B cell (primary cell): ENCODE results near the gene BRPF3. TPM values are rescaled to one million over a fixed set of nuclear protein-coding genes. Genes with fewer than 3 reads are reported as not detected.

Experiments
- ATAC-seq: fragments of 200-7000 bp; cut with Tn5 transposase; one replicate; pipeline ENCODE4 v1.10.0; 2021; ENCODE audit warnings: low read depth, mild to moderate bottlenecking, moderate number of reproducible peaks, moderate library complexity
- CTCF ChIA-PET: fragments of 350-600 bp; sonication (Branson Sonifier 250); formaldehyde crosslinking; loops from one replicate; lab custom pipeline; 2021; ENCODE audit warnings: antibody characterized with exemption, inconsistent platforms; lab: Charles Lee
- POLR2A ChIA-PET: fragments of 350-600 bp; sonication (Branson Sonifier 250); formaldehyde crosslinking; loops from one replicate; lab custom pipeline; 2021; ENCODE audit warnings: antibody characterized with exemption; lab: Charles Lee
- DNase-seq: peaks from one replicate; pipeline ENCODE4 v3.0.0; 2013
- H2AFZ ChIP-seq: 2 replicates; pipeline ENCODE4 v1.6.1; 2012; ENCODE audit warnings: mild to moderate bottlenecking, low read depth, low read length; ENCODE audit not compliant: insufficient read depth, poor library complexity, severe bottlenecking
- H3K27ac ChIP-seq, 2 donors: 1 replicate in 1 of 2; 2 replicates in 1 of 2; pipeline ENCODE4 v1.5.1; 2012 to 2013; ENCODE audit warnings: low read length in 2 of 2, mild to moderate bottlenecking in 2 of 2, moderate library complexity in 1 of 2
- H3K27me3 ChIP-seq, 4 experiments: fragments of 200-600 bp in 1 of 4; sonication (generic) in 1 of 4; replicated peaks in 1 of 4; 1 replicate in 2 of 4; 2 replicates in 2 of 4; pipeline versions ENCODE4 v1.6.1 to v1.7.0; 2013 to 2016; ENCODE audit warnings: low read length in 3 of 4, mild to moderate bottlenecking in 2 of 4, mixed read lengths in 1 of 4, moderate library complexity in 1 of 4; ENCODE audit not compliant: insufficient read depth in 4 of 4, control insufficient read depth in 3 of 4; ENCODE audit errors: control extremely low read depth in 1 of 4
- H3K36me3 ChIP-seq, 2 experiments: replicated peaks in 1 of 2; 1 replicate in 1 of 2; 2 replicates in 1 of 2; pipeline versions ENCODE4 v1.6.1 to v1.7.1; 2013; ENCODE audit warnings: low read length in 1 of 2; ENCODE audit not compliant: insufficient read depth in 2 of 2, control insufficient read depth in 1 of 2; ENCODE audit errors: control extremely low read depth in 1 of 2, extremely low read depth in 1 of 2
- H3K4me1 ChIP-seq, 2 donors: fragments of 200-600 bp in 1 of 2; sonication (generic) in 1 of 2; 1 replicate in 1 of 2; 2 replicates in 1 of 2; pipeline versions ENCODE4 v1.5.1 to v1.6.1; 2013 to 2017; ENCODE audit warnings: low read length in 2 of 2; ENCODE audit not compliant: control insufficient read depth in 2 of 2, insufficient read depth in 2 of 2
- H3K4me2 ChIP-seq: replicated peaks from 2 replicates; pipeline ENCODE3; 2012; ENCODE audit warnings: mild to moderate bottlenecking, low read depth, low read length; ENCODE audit not compliant: poor library complexity, severe bottlenecking
- H3K4me3 ChIP-seq, 5 experiments: fragments of 200-600 bp in 1 of 5; sonication (generic) in 1 of 5; 1 replicate in 3 of 5; 2 replicates in 2 of 5; pipeline versions ENCODE4 v1.5.1 to v1.7.0; 2011 to 2016; ENCODE audit warnings: low read length in 4 of 5, mild to moderate bottlenecking in 4 of 5, low read depth in 2 of 5, control low read depth in 1 of 5, moderate library complexity in 1 of 5; ENCODE audit not compliant: insufficient read depth in 1 of 5; ENCODE audit errors: control extremely low read depth in 1 of 5, extremely low read depth in 1 of 5
- H3K79me2 ChIP-seq: fragments of 200-600 bp; sonication (generic); one replicate; pipeline ENCODE4 v1.6.0; 2016; ENCODE audit warnings: low read length; ENCODE audit not compliant: control insufficient read depth, insufficient read depth
- H3K9ac ChIP-seq: fragments of 200-600 bp; sonication (generic); 2 replicates; pipeline ENCODE4 v1.6.1; 2017; ENCODE audit warnings: mild to moderate bottlenecking, low read length, moderate library complexity
- H3K9me3 ChIP-seq, 3 donors: one replicate each; pipeline versions ENCODE4 v1.6.1 to v1.7.1; 2013; ENCODE audit warnings: low read length in 2 of 3; ENCODE audit not compliant: control insufficient read depth in 2 of 3, insufficient read depth in 1 of 3; ENCODE audit errors: control extremely low read depth in 1 of 3
- H4K20me1 ChIP-seq: 2 replicates; pipeline ENCODE4 v1.6.0; 2012; ENCODE audit warnings: mild to moderate bottlenecking, low read length; ENCODE audit not compliant: insufficient read depth, control insufficient read depth, poor library complexity, severe bottlenecking
- H3K27ac Mint-ChIP-seq: one replicate; pipeline ENCODE4 v1.8.0; 2021; ENCODE audit warnings: mixed read lengths
- H3K27me3 Mint-ChIP-seq: one replicate; pipeline ENCODE4 v1.8.0; 2021; ENCODE audit warnings: mixed read lengths
- H3K4me1 Mint-ChIP-seq: one replicate; pipeline ENCODE4 v1.8.0; 2021; ENCODE audit warnings: mixed read lengths
- H3K4me3 Mint-ChIP-seq: one replicate; pipeline ENCODE4 v1.8.0; 2021; ENCODE audit warnings: mixed read lengths
- H3K9me3 Mint-ChIP-seq: one replicate; pipeline ENCODE4 v1.8.0; 2022; ENCODE audit warnings: mixed read lengths; ENCODE audit not compliant: insufficient read depth
- CTCF ChIP-seq: fragments of 200-600 bp; IDR thresholded peaks from one replicate; pipeline ENCODE4 v1.8.0; 2022; ENCODE audit warnings: antibody characterized with exemption, mild to moderate bottlenecking
- EZH2 ChIP-seq: IDR thresholded peaks from 2 replicates; pipeline ENCODE4 v1.6.1; 2012; ENCODE audit warnings: borderline replicate concordance, low read depth, mild to moderate bottlenecking, moderate library complexity, low read length; ENCODE audit not compliant: insufficient read depth, poor library complexity, severe bottlenecking
- WGBS: methylation state at CpG from one replicate; pipeline ENCODE4 v1.1.5; 2013; ENCODE audit warnings: missing lambda C conversion rate; ENCODE audit not compliant: insufficient coverage; 5-methylcytosine and 5-hydroxymethylcytosine counted together
- intact Hi-C: fragments of 100-400 bp; cut with micrococcal nuclease; formaldehyde crosslinking; loops from one replicate; pipeline ENCODE4 v1.10.0; 2022
- polyA plus RNA-seq: library from polyadenylated mRNA; depleted of rRNA; stranded (reverse); fragments of >200 nt; gene quantifications from 2 replicates; pipeline ENCODE4 v1.2.3, GENCODE V29; 2012
- total RNA-seq, 2 donors: library from RNA; stranded (reverse); fragments of 120-200 nt in 1 of 2; gene quantifications; 1 replicate in 1 of 2; 2 replicates in 1 of 2; pipeline versions ENCODE4 v1.2.3 to v1.2.4, GENCODE V29; 2013 to 2022

BRPF3 gene
- total and polyA plus RNA-seq, 2 donors (not counting 1 experiment from before 2014, with no cell fraction given): 17.1 to 29.4 TPM

- ChIA-PET CTCF (interaction anchor here (2.7 kb wide), 1 partner anchor 22 kb away, joined by 6 read pairs; no protein-coding TSS in a partner anchor), POLR2A (interaction anchor here (0.6 kb wide), 1 partner anchor 1219 kb away, joined by 5 read pairs; the partner anchor contains the start of gene CCDC167)
- Mint-ChIP-seq H3K9me3 (no peaks in the 10 kb centered on the region), H3K27ac (no peak overlapping the region), H3K27me3 (peaks cover 38% of the 10 kb centered on the region), H3K4me3 (no peak overlapping the region), H3K4me1 (peaks cover 14% of the 10 kb centered on the region)
- 38% methylated on average over 3 of the region's 3 CpGs for WGBS
- Histone ChIP-seq H3K36me3 (no peaks in the 10 kb centered on the region), H3K4me1 (peaks cover 9 to 11% of the 10 kb centered on the region in 2 donors), H3K4me3 (no peak overlapping the region), H3K79me2 (no peaks in the 10 kb centered on the region), H3K9ac (no peak overlapping the region), H3K4me2 (no peak overlapping the region), H4K20me1 (no peaks in the 10 kb centered on the region), H2AFZ (no peak overlapping the region), H3K9me3 (no peaks in the 10 kb centered on the region), H3K27me3 (peaks cover 0 to 29% (median 9%) of the 10 kb centered on the region in 4 experiments), H3K27ac (no peak overlapping the region)
- intact Hi-C loops: no loop called here
- DNase-seq (peak; percentile 40), ATAC-seq (no peak)
- TF ChIP-seq EZH2 (no peak), CTCF (no peak)
These were observed 83.9 kb downstream of the BRPF3 start for GRCh38 chr6:36280467-36280866.

- H3K9ac ChIP-seq: no peak overlapping the region
- peaks cover 9 to 11% of the 10 kb centered on the region in 2 donors for H3K4me1 ChIP-seq
- no peak overlapping the region for H3K4me2 ChIP-seq
- no peak overlapping the region for H3K4me3 ChIP-seq
- no peaks in the 10 kb centered on the region for H3K36me3 ChIP-seq
- H4K20me1 ChIP-seq: no peaks in the 10 kb centered on the region
- peaks cover 0 to 34% (median 13%) of the 10 kb centered on the region in 4 experiments for H3K27me3 ChIP-seq
- H3K79me2 ChIP-seq: no peaks in the 10 kb centered on the region
- WGBS: 82% methylated on average over 3 of the region's 4 CpGs
- no peaks in the 10 kb centered on the region for H3K9me3 Mint-ChIP-seq
- H3K4me3 Mint-ChIP-seq: no peak overlapping the region
- ATAC-seq (no peak), DNase-seq (no peak)
- no peak overlapping the region for H3K27ac ChIP-seq
- H3K27ac Mint-ChIP-seq: no peak overlapping the region
- no peak overlapping the region for H2AFZ ChIP-seq
- intact Hi-C loops: no loop called here
- peaks cover 14% of the 10 kb centered on the region for H3K4me1 Mint-ChIP-seq
- ChIA-PET POLR2A (no interaction called here), CTCF (interaction anchor here (2.7 kb wide), 1 partner anchor 21 kb away, joined by 6 read pairs; no protein-coding TSS in a partner anchor)
- TF ChIP-seq CTCF (no peak), EZH2 (no peak)
- no peaks in the 10 kb centered on the region for H3K9me3 ChIP-seq
- peaks cover 44% of the 10 kb centered on the region for H3K27me3 Mint-ChIP-seq
These were observed 84.4 kb downstream of the BRPF3 start for GRCh38 chr6:36280983-36281382.
